ENCODE measurements around the gene LTB. TPM values are rescaled to one million over a fixed set of nuclear protein-coding genes. Genes with fewer than 3 reads are reported as not detected.

LTB gene
- total and polyA plus RNA-seq, 9 of the 15 experiments (the other 6 are each of a cell fraction or from before 2014, with no cell fraction given) = 0.07 to 0.51 TPM; not detected in 7

DNA sequence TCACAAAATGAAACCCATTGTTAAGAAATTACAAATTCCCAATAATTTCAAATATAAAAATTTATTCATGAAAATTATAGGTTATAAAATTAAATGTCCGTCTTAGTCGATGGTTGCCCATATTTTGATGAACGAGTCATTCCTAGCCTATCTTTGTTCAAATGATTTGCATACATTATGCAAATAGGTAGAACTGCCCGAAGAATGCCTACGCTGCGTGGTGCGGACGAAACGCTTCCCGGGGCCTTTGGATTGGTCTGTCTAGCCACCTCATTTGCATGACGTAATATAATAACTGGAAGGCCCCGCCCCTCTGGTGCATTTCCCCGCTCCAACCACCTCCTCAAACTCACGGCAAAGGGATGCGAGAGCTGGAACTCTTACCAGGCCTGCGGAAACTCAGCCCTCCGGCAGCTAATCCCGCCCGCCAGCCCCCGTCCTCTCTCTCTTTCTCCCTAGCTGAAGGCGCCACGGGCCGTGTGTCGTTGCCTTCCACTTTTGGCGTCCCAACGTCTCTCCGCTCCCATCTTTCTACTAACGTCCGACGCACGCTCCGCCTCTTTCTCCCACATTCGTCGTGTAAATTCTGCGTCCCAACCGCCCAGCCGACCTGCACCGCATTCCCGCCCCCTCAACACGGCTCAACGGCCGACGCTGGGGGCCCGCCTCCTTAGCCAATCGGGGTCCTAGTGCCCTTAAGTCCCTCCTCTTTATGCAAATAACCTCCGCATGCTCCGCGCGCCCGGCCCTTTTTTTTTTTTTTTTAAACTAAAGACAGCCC lies 37.8 kb upstream of the LTB start (continued):
- TF ChIP-seq IRF2 (CRISPR knock-in tag; IDR thresholded peaks at IDR 0.05) (no peak), NCOA6 (IDR thresholded peaks at IDR 0.05) (no peak; the same call in 1 of the 2 replicates), RFX5 (IDR thresholded peaks at IDR 0.05; ENCODE audit: low read depth, low read length) (peak; percentile 47), ZFPM2 (CRISPR knock-in tag; IDR thresholded peaks at IDR 0.05) (no peak), CXXC5 (CRISPR knock-in tag; IDR thresholded peaks at IDR 0.05) (peak; percentile 98), FOXJ2 (tag; IDR thresholded peaks at IDR 0.05) (no peak), SREBF2 (CRISPR knock-in tag; IDR thresholded peaks at IDR 0.05) (no peak), KLF13 (tag; IDR thresholded peaks at IDR 0.05; ENCODE audit: borderline replicate concordance, low read depth) (peak; percentile 87), ZNF41 (CRISPR knock-in tag; conservative IDR thresholded peaks at IDR 0.05) (0 out of 2 replicates have a peak, but pooled peaks have one; percentile 50), ZNF121 (CRISPR knock-in tag; conservative IDR thresholded peaks at IDR 0.05) (no peak)
- TF ChIP-seq, protein P1, sequence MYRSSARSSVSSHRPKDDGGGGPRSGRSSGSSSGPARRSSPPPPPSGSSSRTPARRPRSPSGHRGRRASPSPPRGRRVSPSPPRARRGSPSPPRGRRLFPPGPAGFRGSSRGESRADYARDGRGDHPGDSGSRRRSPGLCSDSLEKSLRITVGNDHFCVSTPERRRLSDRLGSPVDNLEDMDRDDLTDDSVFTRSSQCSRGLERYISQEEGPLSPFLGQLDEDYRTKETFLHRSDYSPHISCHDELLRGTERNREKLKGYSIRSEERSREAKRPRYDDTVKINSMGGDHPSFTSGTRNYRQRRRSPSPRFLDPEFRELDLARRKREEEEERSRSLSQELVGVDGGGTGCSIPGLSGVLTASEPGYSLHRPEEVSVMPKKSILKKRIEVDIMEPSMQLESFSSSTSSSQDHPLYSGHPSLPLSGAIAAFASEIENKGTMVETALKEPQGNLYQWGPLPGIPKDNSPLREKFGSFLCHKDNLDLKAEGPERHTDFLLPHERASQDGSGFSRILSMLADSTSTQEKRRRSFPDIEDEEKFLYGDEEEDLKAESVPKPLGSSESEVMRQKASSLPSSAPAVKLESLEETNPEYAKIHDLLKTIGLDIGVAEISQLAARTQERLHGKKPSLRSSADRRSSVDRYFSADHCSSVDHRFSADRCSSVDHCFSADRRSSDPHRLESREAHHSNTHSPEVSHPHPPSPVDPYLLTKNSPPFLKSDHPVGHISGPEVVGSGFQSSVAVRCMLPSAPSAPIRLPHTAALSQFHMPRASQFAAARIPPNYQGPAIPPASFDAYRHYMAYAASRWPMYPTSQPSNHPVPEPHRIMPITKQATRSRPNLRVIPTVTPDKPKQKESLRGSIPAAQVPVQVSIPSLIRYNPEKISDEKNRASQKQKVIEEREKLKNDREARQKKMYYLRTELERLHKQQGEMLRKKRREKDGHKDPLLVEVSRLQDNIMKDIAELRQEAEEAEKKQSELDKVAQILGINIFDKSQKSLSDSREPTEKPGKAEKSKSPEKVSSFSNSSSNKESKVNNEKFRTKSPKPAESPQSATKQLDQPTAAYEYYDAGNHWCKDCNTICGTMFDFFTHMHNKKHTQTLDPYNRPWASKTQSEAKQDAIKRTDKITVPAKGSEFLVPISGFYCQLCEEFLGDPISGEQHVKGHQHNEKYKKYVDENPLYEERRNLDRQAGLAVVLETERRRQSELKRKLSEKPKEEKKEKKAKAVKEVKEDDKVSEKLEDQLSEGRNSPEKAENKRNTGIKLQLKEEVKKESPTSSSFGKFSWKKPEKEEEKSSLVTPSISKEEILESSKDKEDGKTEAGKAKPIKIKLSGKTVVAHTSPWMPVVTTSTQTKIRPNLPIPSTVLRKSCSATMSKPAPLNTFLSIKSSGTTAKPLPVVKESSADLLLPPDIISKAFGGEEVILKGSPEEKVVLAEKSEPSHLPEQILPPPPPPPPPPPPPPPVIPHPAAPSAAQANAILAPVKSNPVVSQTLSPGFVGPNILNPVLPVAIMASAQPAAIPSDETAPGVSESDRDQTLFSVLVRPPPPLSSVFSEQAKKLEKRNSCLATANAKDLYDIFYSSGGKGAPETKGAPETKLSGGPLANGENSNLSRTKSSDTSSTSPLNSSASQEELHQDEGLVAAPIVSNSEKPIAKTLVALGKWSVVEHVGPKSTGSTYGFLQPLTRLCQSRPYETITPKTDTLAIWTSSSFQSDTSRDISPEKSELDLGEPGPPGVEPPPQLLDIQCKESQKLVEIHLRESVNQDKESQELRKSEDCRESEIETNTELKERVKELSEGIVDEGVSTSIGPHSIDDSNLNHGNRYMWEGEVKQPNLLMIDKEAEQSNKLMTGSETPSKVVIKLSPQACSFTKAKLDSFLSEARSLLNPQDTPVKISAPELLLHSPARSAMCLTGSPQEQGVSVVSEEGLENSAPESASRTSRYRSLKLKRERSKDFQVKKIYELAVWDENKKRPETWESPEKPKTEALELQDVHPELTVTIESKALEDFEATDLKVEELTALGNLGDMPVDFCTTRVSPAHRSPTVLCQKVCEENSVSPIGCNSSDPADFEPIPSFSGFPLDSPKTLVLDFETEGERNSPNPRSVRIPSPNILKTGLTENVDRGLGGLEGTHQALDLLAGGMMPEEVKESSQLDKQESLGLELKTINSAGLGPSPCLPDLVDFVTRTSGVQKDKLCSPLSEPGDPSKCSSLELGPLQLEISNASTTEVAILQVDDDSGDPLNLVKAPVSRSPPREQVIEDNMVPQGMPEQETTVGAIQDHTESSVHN (IDR thresholded peaks at IDR 0.05; ENCODE audit: borderline replicate concordance in 1 of 2, low read depth in 1 of 2) = peak in 1 of 2 experiments; percentile 72; a peak in 2 of 4 replicates
- TF ChIP-seq, protein P2, sequence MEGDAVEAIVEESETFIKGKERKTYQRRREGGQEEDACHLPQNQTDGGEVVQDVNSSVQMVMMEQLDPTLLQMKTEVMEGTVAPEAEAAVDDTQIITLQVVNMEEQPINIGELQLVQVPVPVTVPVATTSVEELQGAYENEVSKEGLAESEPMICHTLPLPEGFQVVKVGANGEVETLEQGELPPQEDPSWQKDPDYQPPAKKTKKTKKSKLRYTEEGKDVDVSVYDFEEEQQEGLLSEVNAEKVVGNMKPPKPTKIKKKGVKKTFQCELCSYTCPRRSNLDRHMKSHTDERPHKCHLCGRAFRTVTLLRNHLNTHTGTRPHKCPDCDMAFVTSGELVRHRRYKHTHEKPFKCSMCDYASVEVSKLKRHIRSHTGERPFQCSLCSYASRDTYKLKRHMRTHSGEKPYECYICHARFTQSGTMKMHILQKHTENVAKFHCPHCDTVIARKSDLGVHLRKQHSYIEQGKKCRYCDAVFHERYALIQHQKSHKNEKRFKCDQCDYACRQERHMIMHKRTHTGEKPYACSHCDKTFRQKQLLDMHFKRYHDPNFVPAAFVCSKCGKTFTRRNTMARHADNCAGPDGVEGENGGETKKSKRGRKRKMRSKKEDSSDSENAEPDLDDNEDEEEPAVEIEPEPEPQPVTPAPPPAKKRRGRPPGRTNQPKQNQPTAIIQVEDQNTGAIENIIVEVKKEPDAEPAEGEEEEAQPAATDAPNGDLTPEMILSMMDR (IDR thresholded peaks at IDR 0.05 in 2 of 3, conservative IDR thresholded peaks at IDR 0.05 in 1 of 3; ENCODE audit: insufficient read depth in 2 of 3, low read depth in 1 of 3, low read length in 3 of 3) = no peak; a peak in 1 of 6 replicates

Data from K562 (cell line).